HepG2 (cell line): Measurements from ENCODE around the gene LRTM2. TPM values are rescaled to one million over a fixed set of nuclear protein-coding genes. Genes with fewer than 3 reads are reported as not detected.

ENCODE experiments used
- ATAC-seq: fragments of 200-7000 bp; cut with Tn5 transposase; 3 replicates; pipeline ENCODE4 v1.9.1; 2020; ENCODE audit warnings: mild to moderate bottlenecking, moderate library complexity
- BruUV-seq: library from RNA; stranded (reverse); fragments of 400-500 nt; replicated peaks from 2 replicates; lab custom pipeline; 2021; lab: Mats Ljungman, UMichigan
- CTCF ChIA-PET: fragments of 300-600 bp; formaldehyde crosslinking; extraction: SDS; loops from one replicate; lab custom pipeline; 2021; ENCODE audit warnings: low total read pairs, inconsistent platforms, low intra/inter-chr PET ratio; lab: Yijun Ruan, JAX
- POLR2A ChIA-PET: fragments of 350-600 bp; sonication (Branson Sonifier 250); formaldehyde crosslinking; loops from one replicate; lab custom pipeline; 2020; ENCODE audit warnings: antibody characterized with exemption, inconsistent platforms; lab: Yijun Ruan, JAX
- DNase-seq: peaks from one replicate; pipeline ENCODE4 v3.0.0-alpha.2; 2015; ENCODE audit warnings: low spot score
- FAIRE-seq: peaks from 3 replicates; lab custom pipeline; 2011; peaks lifted over from hg19 to GRCh38; lab: Jason Lieb, UNC
- H2AFZ ChIP-seq: one replicate; pipeline ENCODE4 v1.6.1; 2011; ENCODE audit warnings: low read length, inconsistent platforms
- H3K27ac ChIP-seq: fragments of 300-600 bp; 3 replicates; pipeline ENCODE4 v1.8.0; 2011; ENCODE audit warnings: mixed run types, mild to moderate bottlenecking, mixed read lengths, low read length, inconsistent platforms; ENCODE audit not compliant: insufficient read depth; ENCODE audit errors: extremely low read length
- H3K27me3 ChIP-seq, 2 experiments: fragments of 200-600 bp in 1 of 2; 2 replicates in 1 of 2; 3 replicates in 1 of 2; pipeline versions ENCODE4 v1.6.0 to v1.8.0; 2011; ENCODE audit warnings: low read length in 2 of 2, mild to moderate bottlenecking in 2 of 2, moderate library complexity in 2 of 2, inconsistent platforms in 1 of 2; ENCODE audit not compliant: insufficient read depth in 2 of 2, control insufficient read depth in 1 of 2
- H3K36me3 ChIP-seq, 2 experiments: fragments of 200-600 bp in 1 of 2; replicated peaks in 1 of 2; 2 replicates in 1 of 2; 3 replicates in 1 of 2; pipeline versions ENCODE4 v1.5.1 to v1.8.0; 2011; ENCODE audit warnings: low read length in 2 of 2, inconsistent platforms in 1 of 2; ENCODE audit not compliant: insufficient read depth in 2 of 2, control insufficient read depth in 1 of 2
- H3K4me1 ChIP-seq: 2 replicates; pipeline ENCODE4 v1.5.1; 2012; ENCODE audit warnings: low read length, inconsistent platforms; ENCODE audit not compliant: insufficient read depth
- H3K4me2 ChIP-seq: 2 replicates; pipeline ENCODE4 v1.6.0; 2011; ENCODE audit warnings: low read depth, low read length, inconsistent platforms
- H3K4me3 ChIP-seq, 3 experiments: fragments of 200-600 bp in 1 of 3; sonication (generic), shearing (Covaris generic) in 1 of 3; replicated peaks in 1 of 3; 2 replicates each; pipeline ENCODE4 v1.5.1; 2011 to 2016; ENCODE audit warnings: low read length in 3 of 3, inconsistent platforms in 2 of 3, low read depth in 2 of 3, mild to moderate bottlenecking in 2 of 3, control low read depth in 1 of 3, mixed read lengths in 1 of 3; ENCODE audit not compliant: insufficient read depth in 1 of 3
- H3K79me2 ChIP-seq: one replicate; pipeline ENCODE4 v1.6.1; 2011; ENCODE audit warnings: low read length, inconsistent platforms; ENCODE audit not compliant: insufficient read depth
- H3K9ac ChIP-seq: 2 replicates; pipeline ENCODE4 v1.6.0; 2011; ENCODE audit warnings: mild to moderate bottlenecking, low read depth, low read length, inconsistent platforms; ENCODE audit not compliant: insufficient read depth
- H3K9me3 ChIP-seq: 2 replicates; pipeline ENCODE4 v1.5.1; 2012; ENCODE audit warnings: mild to moderate bottlenecking, low read length
- H4K20me1 ChIP-seq: 2 replicates; pipeline ENCODE4 v1.6.0; 2011; ENCODE audit warnings: inconsistent platforms, mild to moderate bottlenecking, low read length, moderate library complexity; ENCODE audit not compliant: insufficient read depth
- ARID2 ChIP-seq: sonication (generic); formaldehyde crosslinking; IDR thresholded peaks from 2 replicates; pipeline ENCODE4 v1.8.1; 2022; ENCODE audit warnings: mild to moderate bottlenecking, missing genetic modification reagents, borderline replicate concordance
- CTCF ChIP-seq: sonication (generic); formaldehyde crosslinking; IDR thresholded peaks from 2 replicates; pipeline ENCODE4 v1.5.0; 2020; ENCODE audit warnings: mild to moderate bottlenecking, missing genetic modification reagents, moderate library complexity
- DPF2 ChIP-seq: sonication (generic); formaldehyde crosslinking; IDR thresholded peaks from 2 replicates; pipeline ENCODE4 v1.4.0; 2020; ENCODE audit warnings: mild to moderate bottlenecking, low read depth, missing genetic modification reagents, borderline replicate concordance
- ISL2 ChIP-seq: sonication (generic); formaldehyde crosslinking; IDR thresholded peaks from 2 replicates; pipeline ENCODE4 v1.5.0; 2020; ENCODE audit warnings: missing genetic modification reagents
- JUN ChIP-seq: sonication (generic); formaldehyde crosslinking; IDR thresholded peaks from 2 replicates; pipeline ENCODE4 v1.4.0; 2020; ENCODE audit warnings: mild to moderate bottlenecking, missing genetic modification reagents
- NFAT5 ChIP-seq: sonication (generic); formaldehyde crosslinking; IDR thresholded peaks from 2 replicates; pipeline ENCODE4 v1.4.0; 2020; ENCODE audit warnings: missing genetic modification reagents
- PHF20 ChIP-seq: sonication (generic); formaldehyde crosslinking; IDR thresholded peaks from 2 replicates; pipeline ENCODE4 v1.5.0; 2020; ENCODE audit warnings: mild to moderate bottlenecking, missing genetic modification reagents
- PRDM15 ChIP-seq: sonication (generic); formaldehyde crosslinking; IDR thresholded peaks from 2 replicates; pipeline ENCODE4 v1.4.0; 2020; ENCODE audit warnings: missing genetic modification reagents
- ZFP82 ChIP-seq: sonication (generic); formaldehyde crosslinking; IDR thresholded peaks from 2 replicates; pipeline ENCODE4 v1.5.1; 2020; ENCODE audit warnings: mild to moderate bottlenecking, missing genetic modification reagents, borderline replicate concordance
- ZMAT3 ChIP-seq: sonication (generic); formaldehyde crosslinking; conservative IDR thresholded peaks from 2 replicates; pipeline ENCODE4 v1.7.0; 2021; ENCODE audit warnings: missing genetic modification reagents
- ZNF234 ChIP-seq: sonication (generic); formaldehyde crosslinking; conservative IDR thresholded peaks from 2 replicates; pipeline ENCODE4 v1.5.1; 2020; ENCODE audit warnings: mild to moderate bottlenecking, missing genetic modification reagents
- ZNF296 ChIP-seq: sonication (generic); formaldehyde crosslinking; conservative IDR thresholded peaks from 2 replicates; pipeline ENCODE4 v1.5.0; 2020; ENCODE audit warnings: mild to moderate bottlenecking, missing genetic modification reagents
- ZNF558 ChIP-seq: sonication (generic); formaldehyde crosslinking; IDR thresholded peaks from 2 replicates; pipeline ENCODE4 v1.9.0; 2022; ENCODE audit warnings: mild to moderate bottlenecking, missing genetic modification reagents, borderline replicate concordance
- ZNF703 ChIP-seq: sonication (generic); formaldehyde crosslinking; IDR thresholded peaks from 2 replicates; pipeline ENCODE4 v1.5.1; 2020; ENCODE audit warnings: missing genetic modification reagents, mild to moderate bottlenecking, moderate library complexity, borderline replicate concordance
- ZNF792 ChIP-seq: IDR thresholded peaks from 2 replicates; pipeline ENCODE4 v1.6.1; 2016
- WGBS: methylation state at CpG from one replicate; pipeline ENCODE4 v1.1.6; 2017; ENCODE audit warnings: low lambda C conversion rate; 5-methylcytosine and 5-hydroxymethylcytosine counted together
- in situ Hi-C: cut with HindIII; loops from 2 replicates; pipeline ENCODE4 v1.10.0; 2017; ENCODE audit warnings: low pct_unique_long_range_greater_than_20kb; ENCODE audit not compliant: extremely low pct_ligation_motif_present
- intact Hi-C: fragments of 100-400 bp; cut with micrococcal nuclease; formaldehyde crosslinking; loops from one replicate; pipeline ENCODE4 v1.10.0; 2022; ENCODE audit not compliant: unreplicated experiment
- polyA plus RNA-seq, 8 experiments: library from polyadenylated mRNA; depleted of rRNA in 3 of 8; stranded (reverse) in 7 of 8; unstranded in 1 of 8; fragments of >200 nt; fragmentation: Illumina TruSeq in 4 of 8; extraction: Trizol in 4 of 8; gene quantifications; 2 replicates each; pipeline versions ENCODE4 v1.2.1 to v1.2.3, GENCODE V29; 2011 to 2016; ENCODE audit warnings: low read depth in 4 of 8, missing spikeins in 1 of 8, mixed read lengths in 1 of 8; ENCODE audit not compliant: insufficient read depth in 1 of 8
- total RNA-seq, 5 experiments: library from RNA; depleted of rRNA; stranded (reverse); fragments of >200 nt; fragmentation: Illumina TruSeq; extraction: Trizol; gene quantifications; 2 replicates each; pipeline ENCODE4 v1.2.3, GENCODE V29; 2016; ENCODE audit warnings: low read depth in 1 of 5

The LRTM2 gene
- total and polyA plus RNA-seq, 2 of the 13 experiments (the other 11 are each of a cell fraction or from before 2014, with no cell fraction given): 0.09 TPM; not detected in 1

DNA sequence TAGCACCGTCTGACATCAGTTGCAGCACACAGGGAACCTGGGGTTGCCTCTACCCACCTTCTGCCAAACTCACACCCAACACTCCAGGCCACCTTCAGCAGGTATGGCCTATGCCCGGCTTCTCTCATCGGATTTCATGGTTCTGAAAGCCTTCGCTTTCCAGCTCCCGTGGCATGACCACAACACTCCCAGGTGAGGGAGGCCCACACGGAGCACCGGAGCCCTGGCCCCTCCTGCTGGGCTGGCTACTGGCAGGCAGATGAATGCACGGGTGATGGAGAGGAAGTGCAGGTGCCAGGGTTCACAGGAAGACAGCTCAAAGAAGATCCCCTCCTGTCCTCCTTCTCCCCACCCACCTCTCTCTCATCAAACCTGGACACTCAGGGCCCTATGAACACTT, 60.9 kb downstream of the LRTM2 start:
- Histone ChIP-seq H3K9ac (no peak overlapping the region), H3K4me3 (no peak overlapping the region), H3K9me3 (no peaks in the 10 kb centered on the region), H3K27me3 (peaks cover 6 to 40% of the 10 kb centered on the region in 2 experiments), H3K36me3 (no peaks in the 10 kb centered on the region), H3K4me1 (peaks cover 46% of the 10 kb centered on the region), H2AFZ (no peak overlapping the region), H3K4me2 (no peak overlapping the region), H3K79me2 (no peaks in the 10 kb centered on the region), H3K27ac (no peak overlapping the region), H4K20me1 (no peaks in the 10 kb centered on the region)
- ChIA-PET CTCF (no interaction called here), POLR2A (no interaction called here)
- BruUV-seq: no TSS peak
- TF ChIP-seq PRDM15 (CRISPR knock-in tag) (no peak), JUN (CRISPR knock-in tag) (no peak), ZNF234 (CRISPR knock-in tag) (no peak), ZNF703 (CRISPR knock-in tag) (no peak), ZMAT3 (no peak), PHF20 (no peak), ZFP82 (CRISPR knock-in tag) (no peak), ISL2 (no peak), ARID2 (no peak), ZNF792 (CRISPR knock-in tag) (no peak), ZNF296 (CRISPR knock-in tag) (no peak), CTCF (CRISPR knock-in tag) (no peak), ZNF558 (CRISPR knock-in tag) (no peak), DPF2 (CRISPR knock-in tag) (no peak), NFAT5 (CRISPR knock-in tag) (no peak)
- 0% methylated on average over 2 of the region's 8 CpGs for WGBS
- FAIRE-seq (no peak), ATAC-seq (no peak), DNase-seq (no peak)
- in situ Hi-C loops: no loop called here
- intact Hi-C loops: no loop called here
